GM18867 (cell line): Measurements from ENCODE around the gene BABAM1.
A peak's percentile ranks its signal among the peaks of the same experiment; 100 is the strongest.
"Not testable (repeated sequence)": the region's sequence is repeated elsewhere in the genome, so short reads cannot be mapped to it uniquely, and the experiment has no call there.

Experiments
- ATAC-seq: cut with Tn5 transposase; IDR thresholded peaks from one replicate; pipeline ENCODE4 v1.9.1; 2021; ENCODE audit warnings: mild to moderate bottlenecking, moderate library complexity; ENCODE audit not compliant: unreplicated experiment

The BABAM1 gene

DNA sequence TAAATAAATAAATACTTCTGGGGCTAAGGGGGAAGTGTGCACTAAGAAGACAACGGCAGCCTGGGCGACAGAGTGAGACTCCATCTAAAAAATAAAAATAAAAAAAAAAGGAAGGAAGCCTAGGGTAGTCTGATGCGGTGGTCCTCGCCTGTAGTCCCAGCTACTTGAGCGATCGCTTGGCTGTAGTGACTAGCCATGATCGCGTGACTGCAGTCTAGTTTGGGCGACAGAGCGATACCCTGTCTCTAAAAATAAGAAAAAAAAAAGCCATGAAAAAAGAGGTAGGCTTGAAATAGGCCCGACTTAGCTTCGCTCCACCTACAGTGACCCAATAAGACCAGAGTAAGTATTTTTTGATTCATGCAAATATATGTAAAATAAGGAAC is 661 bp upstream of the BABAM1 start:
- ATAC-seq, result no peak

DNA sequence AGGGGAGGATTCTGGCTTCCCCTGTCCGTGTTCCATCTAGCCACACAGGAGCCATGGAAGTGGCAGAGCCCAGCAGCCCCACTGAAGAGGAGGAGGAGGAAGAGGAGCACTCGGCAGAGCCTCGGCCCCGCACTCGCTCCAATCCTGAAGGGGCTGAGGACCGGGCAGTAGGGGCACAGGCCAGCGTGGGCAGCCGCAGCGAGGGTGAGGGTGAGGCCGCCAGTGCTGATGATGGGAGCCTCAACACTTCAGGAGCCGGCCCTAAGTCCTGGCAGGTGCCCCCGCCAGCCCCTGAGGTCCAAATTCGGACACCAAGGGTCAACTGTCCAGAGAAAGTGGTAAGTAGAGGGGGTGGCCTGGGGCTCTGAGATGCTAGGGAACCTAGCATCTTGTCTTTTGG is 1.5 kb downstream of the BABAM1 start:
- no peak for ATAC-seq

- ATAC-seq, result not testable (repeated sequence)
Observed at GRCh38 chr19:17274892-17275291, 7.6 kb downstream of the BABAM1 start.

- ATAC-seq, result no peak
Observed at GRCh38 chr19:17275441-17276175, 8.4 kb downstream of the BABAM1 start.

DNA sequence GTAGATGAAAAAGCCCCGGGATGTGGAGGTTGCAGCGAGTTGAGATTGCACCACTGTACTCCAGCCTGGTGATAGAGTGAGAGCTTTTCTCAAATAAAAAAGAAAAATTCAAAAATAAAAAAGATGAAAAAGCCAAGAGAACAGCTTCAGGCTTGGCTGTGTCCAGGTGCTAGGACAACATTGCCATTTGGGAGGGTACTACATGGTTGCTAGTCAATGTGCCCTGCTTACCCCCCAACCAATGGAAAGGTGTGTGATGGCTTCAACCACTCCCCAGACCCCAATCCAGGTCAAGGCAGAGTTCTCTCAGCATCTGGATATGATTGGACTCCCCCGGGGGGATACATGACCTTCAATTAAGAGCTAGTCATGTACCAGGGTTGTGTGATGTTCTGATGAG is 12.2 kb downstream of the BABAM1 start:
- no peak for ATAC-seq

- ATAC-seq, result peak; percentile 13
Observed at GRCh38 chr19:17281391-17282304, 14.4 kb downstream of the BABAM1 start, which contains the start of gene ANKLE1. Gene ANKLE1 (plus strand): TSS chr19:17281901. CDS start chr19:17281921, 20 bp downstream.

DNA sequence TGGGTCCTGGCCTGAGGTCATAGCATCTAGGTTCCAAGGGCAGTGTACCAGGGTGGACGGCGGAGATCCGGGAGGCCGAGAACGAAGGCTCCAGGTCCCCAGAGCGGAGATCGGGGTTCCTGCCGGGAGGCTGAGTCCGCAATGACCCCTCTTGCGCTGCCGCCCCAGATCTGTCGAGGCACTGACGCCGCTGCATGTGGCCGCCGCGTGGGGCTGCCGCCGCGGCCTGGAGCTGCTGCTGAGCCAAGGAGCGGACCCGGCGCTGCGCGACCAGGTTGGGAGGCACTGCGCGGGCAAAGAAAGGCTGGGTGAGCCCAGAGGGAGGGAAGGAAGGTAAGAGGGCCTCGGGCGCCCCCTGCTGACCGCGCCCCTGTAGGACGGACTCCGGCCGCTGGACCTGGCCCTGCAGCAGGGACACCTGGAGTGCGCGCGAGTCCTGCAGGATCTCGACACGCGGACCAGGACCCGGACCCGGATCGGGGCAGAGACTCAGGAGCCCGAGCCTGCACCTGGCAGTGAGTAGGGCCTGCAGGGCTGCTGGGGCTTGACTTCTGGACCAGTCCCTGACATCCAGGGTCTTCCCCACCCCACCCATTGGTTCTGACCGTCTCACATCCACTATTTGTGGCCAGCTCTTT is 15.4 kb downstream of the BABAM1 start:
- peak; percentile 58 for ATAC-seq

DNA sequence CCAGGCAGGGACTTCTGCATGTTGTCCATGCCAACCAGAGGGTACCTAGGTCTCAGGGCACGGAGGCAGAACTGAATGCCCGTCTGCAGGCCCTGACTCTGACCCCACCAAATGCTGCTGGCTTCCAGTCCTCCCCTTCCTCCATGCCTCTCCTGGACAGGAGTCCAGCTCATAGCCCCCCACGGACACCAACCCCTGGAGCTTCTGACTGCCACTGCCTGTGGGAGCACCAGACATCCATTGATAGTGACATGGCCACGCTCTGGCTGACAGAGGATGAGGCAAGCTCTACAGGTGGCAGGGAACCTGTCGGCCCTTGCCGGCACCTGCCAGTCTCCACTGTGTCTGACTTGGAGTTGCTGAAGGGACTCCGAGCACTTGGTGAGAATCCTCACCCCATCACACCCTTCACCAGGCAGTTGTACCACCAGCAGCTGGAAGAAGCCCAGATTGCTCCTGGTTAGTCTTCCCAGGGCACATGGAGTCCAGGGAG is 16.3 kb downstream of the BABAM1 start:
- ATAC-seq, result no peak

GRCh38 chr19:17285415-17286135 is 18.3 kb downstream of the BABAM1 start:
- ATAC-seq, result no peak

DNA sequence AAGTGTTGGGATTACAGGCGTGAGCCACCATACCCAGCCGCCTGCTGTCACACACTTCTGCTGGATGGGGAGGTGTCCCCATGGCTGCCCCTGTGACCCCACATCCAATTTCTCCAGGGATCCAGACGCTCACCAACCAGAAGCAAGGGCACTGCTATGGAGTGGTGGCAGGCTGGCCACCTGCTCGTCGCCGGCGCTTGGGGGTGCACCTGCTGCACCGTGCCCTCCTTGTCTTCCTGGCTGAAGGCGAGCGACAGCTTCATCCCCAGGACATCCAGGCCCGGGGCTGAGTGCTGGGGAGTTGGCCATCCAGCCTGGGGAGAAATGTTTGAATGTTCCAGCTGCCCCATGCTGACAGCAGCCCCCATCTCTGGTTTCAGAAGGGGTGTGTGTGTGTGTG is 19.0 kb downstream of the BABAM1 start:
- no peak for ATAC-seq

DNA sequence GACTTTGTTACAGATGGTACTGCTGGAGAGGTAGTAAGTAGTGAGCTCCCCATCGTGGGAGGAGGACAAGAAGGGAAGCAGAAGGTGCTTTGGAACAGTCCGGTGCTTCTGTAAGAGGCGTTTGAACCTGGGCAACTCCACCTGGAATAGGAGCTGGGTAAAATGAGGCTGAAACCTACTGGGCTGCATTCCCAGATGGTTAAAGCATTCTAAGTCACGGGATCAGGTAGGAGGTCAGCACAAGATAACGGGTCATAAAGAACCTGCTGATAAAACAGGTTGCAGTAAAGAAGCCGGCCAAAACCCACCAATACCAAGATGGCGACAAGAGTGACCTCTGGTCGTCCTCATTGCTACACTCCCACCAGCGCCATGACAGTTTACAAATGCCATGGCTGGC is 19.5 kb downstream of the BABAM1 start:
- ATAC-seq, result no peak

DNA sequence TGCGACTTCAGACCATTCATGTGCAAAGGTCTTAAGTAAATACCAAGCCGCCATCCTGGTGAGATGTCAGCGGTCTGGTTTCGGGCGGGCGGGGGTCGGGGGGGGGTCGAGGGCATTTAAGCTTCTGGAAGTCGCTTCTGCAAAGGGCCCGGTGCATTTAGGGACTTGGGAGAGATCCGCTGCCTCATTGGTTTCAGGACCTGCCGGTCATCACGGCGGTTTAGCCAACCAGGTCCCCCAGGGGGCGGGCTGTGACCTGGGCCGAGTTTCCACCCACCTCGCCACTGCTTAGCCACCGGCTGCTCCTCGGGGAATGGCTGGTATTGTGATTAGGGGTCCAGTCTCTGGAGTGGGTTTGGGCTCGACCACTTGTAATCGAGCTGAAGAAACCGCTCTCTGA is 22.2 kb downstream of the BABAM1 start:
- no peak for ATAC-seq

GRCh38 chr19:17292301-17293074 is 25.2 kb downstream of the BABAM1 start:
- ATAC-seq, result peak; percentile 76

- ATAC-seq, result no peak
Observed at GRCh38 chr19:17293605-17294004, 26.4 kb downstream of the BABAM1 start.

DNA sequence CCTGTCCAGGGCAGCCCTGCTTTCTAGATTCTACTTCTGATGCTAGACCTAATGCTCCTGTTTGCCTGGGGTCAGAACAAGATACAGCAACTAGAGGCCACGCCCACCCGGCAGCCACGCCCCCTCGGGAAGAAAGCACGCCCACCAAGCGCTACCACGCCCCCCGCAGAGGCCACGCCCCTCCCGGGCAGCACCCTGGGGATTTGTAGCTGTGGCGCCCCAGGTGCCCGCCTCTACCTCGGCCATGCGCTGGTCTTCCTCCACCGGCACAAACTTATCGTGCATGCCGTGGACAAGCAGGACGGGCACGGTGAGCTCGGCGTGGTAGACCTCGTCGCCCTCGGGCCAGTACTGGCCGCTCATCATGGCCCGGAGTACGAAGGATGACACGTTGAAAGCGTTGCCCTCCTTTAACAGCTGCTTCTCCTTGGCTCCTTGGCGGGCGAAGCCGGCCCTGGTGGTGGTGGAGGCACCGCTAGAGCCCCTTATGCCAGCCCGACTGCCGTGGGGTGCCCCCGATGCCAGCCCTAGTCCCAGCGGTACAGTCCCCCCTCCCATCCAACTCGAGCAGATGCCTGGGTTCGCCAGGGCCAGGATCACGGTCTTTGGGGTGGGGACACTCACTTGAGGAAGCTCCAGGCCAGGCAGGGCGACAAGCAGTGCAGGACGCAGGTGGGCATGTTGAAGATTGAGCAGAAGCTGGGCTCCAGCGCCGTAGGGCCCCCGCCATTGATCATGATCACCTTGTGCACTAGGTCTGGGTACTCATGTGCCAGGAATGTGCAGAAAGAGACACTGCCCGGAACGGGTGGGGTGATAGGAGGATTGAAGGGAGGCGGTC is 27.0 kb downstream of the BABAM1 start:
- no peak for ATAC-seq

- ATAC-seq, result not testable (repeated sequence)
Observed at GRCh38 chr19:17295551-17295950, 28.3 kb downstream of the BABAM1 start.

DNA sequence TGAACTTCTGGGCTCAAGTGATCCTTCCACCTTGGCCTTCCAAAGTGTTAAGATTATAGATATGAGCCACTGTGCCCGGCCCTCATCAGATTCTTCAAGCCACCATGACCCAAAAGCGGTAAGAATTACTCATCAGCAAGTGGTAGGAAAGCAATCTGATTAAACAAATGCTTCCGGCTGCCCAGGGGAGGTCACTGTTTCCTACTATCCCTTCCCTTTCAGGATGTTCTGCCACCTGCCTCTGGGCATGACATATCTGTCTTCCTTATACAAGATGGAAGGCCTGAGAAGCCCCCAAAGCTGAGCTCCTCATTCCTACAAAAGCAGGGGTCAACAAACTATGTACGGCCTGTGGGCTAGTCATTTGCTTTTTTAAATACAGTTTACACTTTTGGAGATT is 29.0 kb downstream of the BABAM1 start:
- ATAC-seq, result no peak

- ATAC-seq, result no peak
Observed at GRCh38 chr19:17296976-17297375, 29.7 kb downstream of the BABAM1 start.

GRCh38 chr19:17300992-17301619 is 33.9 kb downstream of the BABAM1 start:
- no peak for ATAC-seq
